Sigmoid colon (tissue), 4 donors: ENCODE data around the gene OTUB1.

ENCODE experiments used
- EP300 ChIP-seq, 4 donors: sonication (generic); formaldehyde crosslinking; IDR thresholded peaks; one replicate each; pipeline ENCODE4 v1.6.1; 2017; ENCODE audit warnings: antibody characterized with exemption in 4 of 4
- POLR2AphosphoS5 ChIP-seq, 4 donors: sonication (generic); formaldehyde crosslinking; IDR thresholded peaks; one replicate each; pipeline ENCODE4 v1.6.1; 2017; ENCODE audit warnings: antibody characterized with exemption in 4 of 4
- TF ChIP-seq, protein P1 (sequence below), 4 experiments: fragments of 450-650 bp in 3 of 4; fragments of 200-600 bp in 1 of 4; IDR thresholded peaks; one replicate each; pipeline ENCODE4 v1.5.1; 2016 to 2019; ENCODE audit warnings: antibody characterized with exemption in 4 of 4, mild to moderate bottlenecking in 3 of 4, moderate library complexity in 2 of 4

- TF ChIP-seq, protein P1, sequence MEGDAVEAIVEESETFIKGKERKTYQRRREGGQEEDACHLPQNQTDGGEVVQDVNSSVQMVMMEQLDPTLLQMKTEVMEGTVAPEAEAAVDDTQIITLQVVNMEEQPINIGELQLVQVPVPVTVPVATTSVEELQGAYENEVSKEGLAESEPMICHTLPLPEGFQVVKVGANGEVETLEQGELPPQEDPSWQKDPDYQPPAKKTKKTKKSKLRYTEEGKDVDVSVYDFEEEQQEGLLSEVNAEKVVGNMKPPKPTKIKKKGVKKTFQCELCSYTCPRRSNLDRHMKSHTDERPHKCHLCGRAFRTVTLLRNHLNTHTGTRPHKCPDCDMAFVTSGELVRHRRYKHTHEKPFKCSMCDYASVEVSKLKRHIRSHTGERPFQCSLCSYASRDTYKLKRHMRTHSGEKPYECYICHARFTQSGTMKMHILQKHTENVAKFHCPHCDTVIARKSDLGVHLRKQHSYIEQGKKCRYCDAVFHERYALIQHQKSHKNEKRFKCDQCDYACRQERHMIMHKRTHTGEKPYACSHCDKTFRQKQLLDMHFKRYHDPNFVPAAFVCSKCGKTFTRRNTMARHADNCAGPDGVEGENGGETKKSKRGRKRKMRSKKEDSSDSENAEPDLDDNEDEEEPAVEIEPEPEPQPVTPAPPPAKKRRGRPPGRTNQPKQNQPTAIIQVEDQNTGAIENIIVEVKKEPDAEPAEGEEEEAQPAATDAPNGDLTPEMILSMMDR (IDR thresholded peaks at IDR 0.05): no peak
- TF ChIP-seq POLR2AphosphoS5 (IDR thresholded peaks at IDR 0.05) (no peak), EP300 (IDR thresholded peaks at IDR 0.05) (no peak)
Measured at GRCh38 chr11:63999349-64000025, 13.2 kb downstream of the OTUB1 start.
